H9 (cell line): ENCODE data around the gene TLN1. TPM values are rescaled to one million over a fixed set of nuclear protein-coding genes. Genes with fewer than 3 reads are reported as not detected.

ENCODE experiments used
- DNase-seq: peaks from one replicate; pipeline ENCODE4 v3.0.0-alpha.2; 2017
- H2AFZ ChIP-seq: one replicate; pipeline ENCODE4 v1.6.1; 2013; ENCODE audit warnings: mild to moderate bottlenecking, low read length, control low read depth, moderate library complexity
- H2AK5ac ChIP-seq: 2 replicates; pipeline ENCODE4 v1.6.1; 2013; ENCODE audit warnings: low read length, control low read depth, mixed read lengths; ENCODE audit not compliant: insufficient read length
- H2BK120ac ChIP-seq: one replicate; pipeline ENCODE4 v1.6.1; 2013; ENCODE audit warnings: low read depth, mild to moderate bottlenecking, low read length, control low read depth, inconsistent platforms; ENCODE audit not compliant: poor library complexity, severe bottlenecking
- H2BK12ac ChIP-seq: 2 replicates; pipeline ENCODE4 v1.6.1; 2013; ENCODE audit warnings: low read length, control low read depth, mixed read lengths, low read depth; ENCODE audit not compliant: insufficient read length
- H2BK15ac ChIP-seq: 2 replicates; pipeline ENCODE4 v1.6.1; 2013; ENCODE audit warnings: low read depth, low read length, control low read depth
- H2BK20ac ChIP-seq: one replicate; pipeline ENCODE4 v1.6.1; 2013; ENCODE audit warnings: low read depth, mild to moderate bottlenecking, low read length, control low read depth, inconsistent platforms; ENCODE audit not compliant: poor library complexity, severe bottlenecking
- H2BK5ac ChIP-seq: 2 replicates; pipeline ENCODE4 v1.6.1; 2013; ENCODE audit warnings: low read length, control low read depth, mixed read lengths; ENCODE audit not compliant: insufficient read length
- H3K14ac ChIP-seq: 2 replicates; pipeline ENCODE4 v1.6.1; 2013; ENCODE audit warnings: low read length, control low read depth; ENCODE audit not compliant: insufficient read depth
- H3K18ac ChIP-seq: 2 replicates; pipeline ENCODE4 v1.6.1; 2013; ENCODE audit warnings: low read depth, mild to moderate bottlenecking, mixed read lengths, low read length, control low read depth; ENCODE audit not compliant: insufficient read length
- H3K23ac ChIP-seq: 2 replicates; pipeline ENCODE4 v1.6.1; 2013; ENCODE audit warnings: low read length, control low read depth, mixed read lengths, low read depth; ENCODE audit not compliant: insufficient read length
- H3K23me2 ChIP-seq: 2 replicates; pipeline ENCODE4 v1.6.1; 2013; ENCODE audit warnings: low read depth, mild to moderate bottlenecking, mixed read lengths, low read length, control low read depth; ENCODE audit not compliant: insufficient read length, poor library complexity, severe bottlenecking
- H3K27ac ChIP-seq: 2 replicates; pipeline ENCODE4 v1.5.1; 2013; ENCODE audit warnings: low read length, control low read depth, mixed read lengths, low read depth; ENCODE audit not compliant: insufficient read length
- H3K27me3 ChIP-seq: 2 replicates; pipeline ENCODE4 v1.6.1; 2013; ENCODE audit warnings: low read length, control low read depth, inconsistent platforms; ENCODE audit not compliant: insufficient read depth
- H3K4ac ChIP-seq: 2 replicates; pipeline ENCODE4 v1.6.1; 2013; ENCODE audit warnings: low read depth, mild to moderate bottlenecking, control low read depth, inconsistent platforms, low read length, moderate library complexity
- H3K4me1 ChIP-seq: 2 replicates; pipeline ENCODE4 v1.6.1; 2013; ENCODE audit warnings: low read length, control low read depth, inconsistent platforms; ENCODE audit not compliant: insufficient read depth
- H3K4me2 ChIP-seq: 2 replicates; pipeline ENCODE4 v1.6.1; 2013; ENCODE audit warnings: low read length, control low read depth, mixed read lengths; ENCODE audit not compliant: insufficient read length, insufficient read depth
- H3K56ac ChIP-seq: 2 replicates; pipeline ENCODE4 v1.6.1; 2013; ENCODE audit warnings: low read depth, mild to moderate bottlenecking, mixed read lengths, low read length, control low read depth; ENCODE audit not compliant: insufficient read length
- H3K79me1 ChIP-seq: 2 replicates; pipeline ENCODE4 v1.6.1; 2013; ENCODE audit warnings: low read depth, mild to moderate bottlenecking, moderate library complexity, low read length, control low read depth, inconsistent platforms; ENCODE audit not compliant: insufficient read depth, poor library complexity, severe bottlenecking
- H3K79me2 ChIP-seq: 2 replicates; pipeline ENCODE4 v1.6.1; 2013; ENCODE audit warnings: low read length, control low read depth, inconsistent platforms; ENCODE audit not compliant: insufficient read depth
- H3K9ac ChIP-seq: 2 replicates; pipeline ENCODE4 v1.6.1; 2013; ENCODE audit warnings: low read length, control low read depth, mixed read lengths; ENCODE audit not compliant: insufficient read length; ENCODE audit errors: extremely low read depth
- H3K9me3 ChIP-seq: one replicate; pipeline ENCODE4 v1.6.1; 2013; ENCODE audit warnings: low read depth, low read length, inconsistent platforms; ENCODE audit not compliant: control insufficient read depth
- H3T11ph ChIP-seq: one replicate; pipeline ENCODE4 v1.6.1; 2013; ENCODE audit warnings: mild to moderate bottlenecking, low read length, control low read depth, inconsistent platforms
- H4K20me1 ChIP-seq: one replicate; pipeline ENCODE4 v1.6.1; 2013; ENCODE audit not compliant: control insufficient read depth, insufficient read length, insufficient read depth
- H4K5ac ChIP-seq: 2 replicates; pipeline ENCODE4 v1.6.1; 2013; ENCODE audit warnings: low read depth, mild to moderate bottlenecking, mixed read lengths, low read length, control low read depth; ENCODE audit not compliant: insufficient read length
- H4K8ac ChIP-seq: replicated peaks from 2 replicates; pipeline ENCODE4 v1.6.1; 2013; ENCODE audit warnings: low read length, control low read depth, mixed read lengths, low read depth; ENCODE audit not compliant: insufficient read length
- H4K91ac ChIP-seq: 2 replicates; pipeline ENCODE4 v1.6.1; 2013; ENCODE audit warnings: low read depth, mild to moderate bottlenecking, moderate library complexity, mixed read lengths, low read length, control low read depth; ENCODE audit not compliant: insufficient read length
- H3K27ac Mint-ChIP-seq, 3 experiments: 2 replicates in 2 of 3; 3 replicates in 1 of 3; pipeline ENCODE4 v1.8.0; 2020 to 2021; ENCODE audit warnings: mixed read lengths in 3 of 3, mild to moderate bottlenecking in 1 of 3, moderate library complexity in 1 of 3
- H3K27me3 Mint-ChIP-seq: 2 replicates; pipeline ENCODE4 v1.8.0; 2021; ENCODE audit warnings: low read depth, mild to moderate bottlenecking, moderate library complexity, mixed read lengths
- H3K36me3 Mint-ChIP-seq, 3 experiments: 2 replicates in 2 of 3; 3 replicates in 1 of 3; pipeline ENCODE4 v1.8.0; 2020 to 2021; ENCODE audit warnings: low read depth in 3 of 3, mixed read lengths in 3 of 3; ENCODE audit not compliant: insufficient read depth in 1 of 3
- H3K4me1 Mint-ChIP-seq, 2 experiments: 2 replicates each; pipeline ENCODE4 v1.8.0; 2020; ENCODE audit warnings: mixed read lengths in 2 of 2
- H3K4me3 Mint-ChIP-seq, 2 experiments: 2 replicates in 1 of 2; 3 replicates in 1 of 2; pipeline ENCODE4 v1.8.0; 2020 to 2021; ENCODE audit warnings: mild to moderate bottlenecking in 2 of 2, mixed read lengths in 2 of 2, moderate library complexity in 1 of 2
- H3K9me3 Mint-ChIP-seq, 2 experiments: 2 replicates in 1 of 2; 3 replicates in 1 of 2; pipeline ENCODE4 v1.8.0; 2020; ENCODE audit warnings: mild to moderate bottlenecking in 2 of 2, mixed read lengths in 2 of 2, moderate library complexity in 1 of 2
- CTCF ChIP-seq: fragments of 200-600 bp; sonication (generic); conservative IDR thresholded peaks from 3 replicates; pipeline ENCODE4 v1.8.0; 2021; ENCODE audit warnings: antibody characterized with exemption, mild to moderate bottlenecking
- WGBS: extraction: QIAGEN DNeasy Blood & Tissue Kit; methylation state at CpG from one replicate; pipeline ENCODE4 v1.1.7; 2013; ENCODE audit warnings: missing lambda C conversion rate, low lambda C conversion rate, mixed read lengths; ENCODE audit not compliant: insufficient read length; ENCODE audit errors: extremely low coverage; 5-methylcytosine and 5-hydroxymethylcytosine counted together
- total RNA-seq: library from RNA; stranded (reverse); gene quantifications from 2 replicates; pipeline ENCODE4 v1.2.1, GENCODE V29; 2021

TLN1 gene
- total RNA-seq, 1 experiment from 2014 or later, result 102 TPM

GRCh38 chr9:35710818-35711500 is 21.0 kb downstream of the TLN1 start:
- Mint-ChIP-seq H3K9me3 (no peaks in the 10 kb centered on the region), H3K27ac (no peak overlapping the region), H3K4me1 (peaks cover 0 to 9% of the 10 kb centered on the region in 2 experiments; a peak in 2 of 4 replicates), H3K36me3 (peaks cover 57 to 94% (median 58%) of the 10 kb centered on the region in 3 experiments), H3K4me3 (no peak overlapping the region), H3K27me3 (no peaks in the 10 kb centered on the region; the same call in 1 of the 2 replicates)
- Histone ChIP-seq H2BK120ac (no peak overlapping the region), H4K8ac (no peak overlapping the region), H2AK5ac (no peak overlapping the region), H4K20me1 (no peaks in the 10 kb centered on the region), H3K23me2 (no peaks in the 10 kb centered on the region), H3K27me3 (no peaks in the 10 kb centered on the region), H2BK15ac (no peak overlapping the region), H3K4me2 (no peak overlapping the region), H3K56ac (no peak overlapping the region), H3K4ac (no peak overlapping the region), H3K18ac (no peak overlapping the region), H3K9me3 (no peaks in the 10 kb centered on the region), H2AFZ (no peak overlapping the region), H3K27ac (no peak overlapping the region), H3K79me1 (no peaks in the 10 kb centered on the region), H4K5ac (no peak overlapping the region), H3K9ac (no peak overlapping the region), H2BK12ac (no peak overlapping the region), H2BK20ac (no peak overlapping the region), H3K79me2 (no peaks in the 10 kb centered on the region), H3K4me1 (no peaks in the 10 kb centered on the region), H2BK5ac (no peak overlapping the region), H3K23ac (no peak overlapping the region), H3K14ac (no peak overlapping the region), H3T11ph (no peak overlapping the region), H4K91ac (no peak overlapping the region)
- no CpG with 5 or more reads among the region's 7 CpGs for WGBS
- no peak for DNase-seq
- TF ChIP-seq CTCF, result no peak
